Measurements from ENCODE around the gene TXNL1.

Gene TXNL1

GRCh38 chr18:56560992-56561391 lies 77.4 kb downstream of the TXNL1 start:
- Histone ChIP-seq H3K36me3 (replicated peaks; ENCODE audit: insufficient read depth, low read length) (no peaks in the 10 kb centered on the region), H3K4me1 (ENCODE audit: low read length) (no peaks in the 10 kb centered on the region), H2AFZ (ENCODE audit: low read length) (no peak overlapping the region), H3K4me2 (ENCODE audit: low read depth, low read length) (no peak overlapping the region), H3F3A (ENCODE audit: insufficient read depth, low read length) (no peaks in the 10 kb centered on the region), H3K27ac (ENCODE audit: low read length) (no peak overlapping the region), H3K79me2 (ENCODE audit: low read length) (no peaks in the 10 kb centered on the region), H4K20me1 (ENCODE audit: insufficient read depth, low read length) (no peaks in the 10 kb centered on the region), H3K9ac (ENCODE audit: low read length) (no peak overlapping the region), H3K9me2 (replicated peaks; ENCODE audit: insufficient read depth, low read length) (no peaks in the 10 kb centered on the region), H3K9me3 (replicated peaks; ENCODE audit: insufficient read depth, low read length) (no peaks in the 10 kb centered on the region), H3K4me3 (ENCODE audit: low read length) (no peak overlapping the region), H3K27me3 (replicated peaks; ENCODE audit: insufficient read depth, low read length) (no peaks in the 10 kb centered on the region)
- DNase-seq, result no peak
- TF ChIP-seq CTCF (IDR thresholded peaks at IDR 0.05; ENCODE audit: low read length), result no peak
- no peak for TF ChIP-seq EZH2phosphoT487 (IDR thresholded peaks at IDR 0.05; ENCODE audit: low read length)
- TF ChIP-seq EZH2 (optimal IDR thresholded peaks at IDR 0.05; ENCODE audit: low read depth, low read length), result no peak

- Histone ChIP-seq H3K4me3 (ENCODE audit: low read length) (no peak overlapping the region), H3K4me2 (ENCODE audit: low read depth, low read length) (no peak overlapping the region), H4K20me1 (ENCODE audit: insufficient read depth, low read length) (no peaks in the 10 kb centered on the region), H2AFZ (ENCODE audit: low read length) (no peak overlapping the region), H3K27ac (ENCODE audit: low read length) (no peak overlapping the region), H3K36me3 (replicated peaks; ENCODE audit: insufficient read depth, low read length) (no peaks in the 10 kb centered on the region), H3K9me2 (replicated peaks; ENCODE audit: insufficient read depth, low read length) (no peaks in the 10 kb centered on the region), H3K9me3 (replicated peaks; ENCODE audit: insufficient read depth, low read length) (no peaks in the 10 kb centered on the region), H3K9ac (ENCODE audit: low read length) (no peak overlapping the region), H3K4me1 (ENCODE audit: low read length) (no peaks in the 10 kb centered on the region), H3K27me3 (replicated peaks; ENCODE audit: insufficient read depth, low read length) (no peaks in the 10 kb centered on the region), H3F3A (ENCODE audit: insufficient read depth, low read length) (no peaks in the 10 kb centered on the region), H3K79me2 (ENCODE audit: low read length) (no peaks in the 10 kb centered on the region)
- DNase-seq, result no peak
- TF ChIP-seq EZH2phosphoT487 (IDR thresholded peaks at IDR 0.05; ENCODE audit: low read length) (no peak), CTCF (IDR thresholded peaks at IDR 0.05; ENCODE audit: low read length) (no peak), EZH2 (optimal IDR thresholded peaks at IDR 0.05; ENCODE audit: low read depth, low read length) (no peak)
Observed at GRCh38 chr18:56559044-56559443, 79.3 kb downstream of the TXNL1 start.

- H3K27me3 ChIP-seq (replicated peaks; ENCODE audit: insufficient read depth, low read length), result no peaks in the 10 kb centered on the region
- no peaks in the 10 kb centered on the region for H3K79me2 ChIP-seq (ENCODE audit: low read length)
- TF ChIP-seq EZH2phosphoT487 (IDR thresholded peaks at IDR 0.05; ENCODE audit: low read length) (no peak), CTCF (IDR thresholded peaks at IDR 0.05; ENCODE audit: low read length) (no peak), EZH2 (optimal IDR thresholded peaks at IDR 0.05; ENCODE audit: low read depth, low read length) (no peak)
- no peaks in the 10 kb centered on the region for H3K9me3 ChIP-seq (replicated peaks; ENCODE audit: insufficient read depth, low read length)
- no peak overlapping the region for H3K4me2 ChIP-seq (ENCODE audit: low read depth, low read length)
- no peak overlapping the region for H3K27ac ChIP-seq (ENCODE audit: low read length)
- no peak overlapping the region for H3K9ac ChIP-seq (ENCODE audit: low read length)
- H4K20me1 ChIP-seq (ENCODE audit: insufficient read depth, low read length), result no peaks in the 10 kb centered on the region
- H3K4me1 ChIP-seq (ENCODE audit: low read length), result no peaks in the 10 kb centered on the region
- H3K4me3 ChIP-seq (ENCODE audit: low read length), result no peak overlapping the region
- H3K9me2 ChIP-seq (replicated peaks; ENCODE audit: insufficient read depth, low read length), result no peaks in the 10 kb centered on the region
- no peaks in the 10 kb centered on the region for H3K36me3 ChIP-seq (replicated peaks; ENCODE audit: insufficient read depth, low read length)
- H2AFZ ChIP-seq (ENCODE audit: low read length), result no peak overlapping the region
- no peaks in the 10 kb centered on the region for H3F3A ChIP-seq (ENCODE audit: insufficient read depth, low read length)
- DNase-seq, result no peak
Observed at GRCh38 chr18:56556907-56557306, 81.5 kb downstream of the TXNL1 start.
